SK-MEL-5 (cell line): ENCODE results near the gene TMLHE. TPM values are rescaled to one million over a fixed set of nuclear protein-coding genes. Genes with fewer than 3 reads are reported as not detected.
A peak's percentile ranks its signal among the peaks of the same experiment; 100 is the strongest.
"Not testable (repeated sequence)": the region's sequence is repeated elsewhere in the genome, so short reads cannot be mapped to it uniquely, and the experiment has no call there.

Experiments
- DNase-seq: peaks from one replicate; pipeline ENCODE4 v3.0.0-alpha.2; 2016; ENCODE audit warnings: low read depth, low spot score
- in situ Hi-C: cut with HindIII; loops from 2 replicates; pipeline ENCODE4 v1.10.0; 2016; ENCODE audit warnings: low sequenced_read_pairs, high pct_unique_total_duplicates, low pct_unique_long_range_greater_than_20kb
- polyA plus RNA-seq, 2 experiments: library from polyadenylated mRNA; depleted of rRNA; stranded (reverse); fragments of >200 nt; gene quantifications; 2 replicates each; pipeline ENCODE4 v1.2.3, GENCODE V29; 2015
- total RNA-seq: library from RNA; depleted of rRNA; stranded (reverse); fragments of >200 nt; shearing (Covaris generic); gene quantifications from 2 replicates; pipeline ENCODE4 v1.2.3, GENCODE V29; 2014; rRNA removed

The TMLHE gene, protein sequence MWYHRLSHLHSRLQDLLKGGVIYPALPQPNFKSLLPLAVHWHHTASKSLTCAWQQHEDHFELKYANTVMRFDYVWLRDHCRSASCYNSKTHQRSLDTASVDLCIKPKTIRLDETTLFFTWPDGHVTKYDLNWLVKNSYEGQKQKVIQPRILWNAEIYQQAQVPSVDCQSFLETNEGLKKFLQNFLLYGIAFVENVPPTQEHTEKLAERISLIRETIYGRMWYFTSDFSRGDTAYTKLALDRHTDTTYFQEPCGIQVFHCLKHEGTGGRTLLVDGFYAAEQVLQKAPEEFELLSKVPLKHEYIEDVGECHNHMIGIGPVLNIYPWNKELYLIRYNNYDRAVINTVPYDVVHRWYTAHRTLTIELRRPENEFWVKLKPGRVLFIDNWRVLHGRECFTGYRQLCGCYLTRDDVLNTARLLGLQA
- total RNA-seq, result 13.9 and 17.6 TPM in 2 replicates
- 10.8 and 12.8 TPM in 2 replicates for polyA plus RNA-seq (2015; cell fraction: cytosol; rRNA removed)
- 4.0 and 8.2 TPM in 2 replicates for polyA plus RNA-seq (2015; cell fraction: nucleus; rRNA removed)

DNA sequence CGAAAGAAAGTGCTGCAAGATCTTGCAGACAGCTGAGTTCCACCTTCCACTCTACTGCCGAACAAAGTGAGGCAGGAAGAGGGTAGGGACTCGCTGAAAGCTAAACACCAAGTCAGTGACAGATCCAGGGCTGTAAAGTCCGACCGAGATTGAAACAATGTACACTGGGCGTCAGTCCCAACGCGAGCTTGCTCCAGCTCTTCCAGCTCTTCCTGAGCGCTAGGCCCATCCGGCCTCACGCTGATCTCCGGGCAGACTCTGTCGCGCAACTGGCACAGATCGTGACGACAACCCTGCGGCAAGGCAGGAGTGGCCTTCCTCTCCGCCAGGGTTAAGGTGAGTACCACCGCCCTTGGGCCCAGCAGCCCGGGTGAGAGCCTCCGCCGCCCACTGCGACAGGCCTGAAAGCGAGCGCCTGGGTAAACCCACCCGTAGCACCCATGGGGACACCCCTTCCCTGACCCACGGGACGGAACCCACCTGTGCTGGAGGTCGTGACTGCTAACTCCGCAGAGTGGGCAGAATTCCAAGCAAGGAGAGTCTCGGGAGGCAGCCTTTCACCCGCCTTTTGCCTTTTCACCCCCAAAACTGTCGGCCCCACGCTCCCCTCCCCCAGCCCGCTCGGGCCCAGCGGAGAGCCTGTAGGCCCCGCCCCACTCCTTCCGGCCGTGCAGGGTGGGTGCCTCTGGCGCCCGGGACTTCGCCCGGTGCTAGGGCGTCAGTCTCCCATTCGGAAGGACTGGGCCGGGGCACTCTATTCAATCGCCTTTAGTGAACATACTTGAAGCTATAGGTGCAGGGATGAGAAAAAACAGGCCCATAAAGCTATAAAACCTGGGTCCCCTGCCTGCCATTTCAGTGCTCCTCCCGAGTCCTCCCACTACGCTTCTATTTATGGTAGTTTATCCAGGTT lies at the start of gene TMLHE, which contains the start of gene SPRY3:
TMLHE (minus strand) TSS at position 641 of the 913 bp plus-strand sequence. CDS start 67,676 bp downstream, outside the sequence.
SPRY3 (plus strand) TSS at position 275 of the 913 bp plus-strand sequence.
- DNase-seq, result peak; percentile 55
- in situ Hi-C loops, result no loop called here

GRCh38 chrX:155662282-155662681 lies 49.5 kb upstream of the TMLHE start:
- DNase-seq, result peak; percentile 46
- in situ Hi-C loops, result no loop called here

GRCh38 chrX:155645180-155645579 lies 32.4 kb upstream of the TMLHE start:
- no peak for DNase-seq
- in situ Hi-C loops, result no loop called here

DNA sequence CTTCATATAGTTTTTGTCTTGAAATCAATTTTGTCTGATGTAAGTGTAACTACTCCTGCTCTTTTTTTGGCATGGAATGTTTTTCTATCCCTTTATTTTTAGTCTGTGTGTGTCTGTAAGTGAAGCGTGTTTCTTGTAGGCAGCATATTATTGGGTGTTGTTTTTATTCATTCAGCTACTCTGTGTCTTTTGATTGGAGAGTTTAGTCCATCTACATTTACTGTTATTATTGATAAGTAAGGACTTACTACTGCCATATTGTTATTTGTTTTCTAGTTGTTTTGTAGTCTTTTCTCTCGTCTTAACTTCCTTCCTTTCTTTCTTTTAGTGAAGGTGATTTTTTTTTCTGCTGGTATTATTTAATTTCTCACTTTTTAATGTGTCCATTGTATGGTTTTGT lies 30.5 kb upstream of the TMLHE start:
- in situ Hi-C loops, result no loop called here
- no peak for DNase-seq

DNA sequence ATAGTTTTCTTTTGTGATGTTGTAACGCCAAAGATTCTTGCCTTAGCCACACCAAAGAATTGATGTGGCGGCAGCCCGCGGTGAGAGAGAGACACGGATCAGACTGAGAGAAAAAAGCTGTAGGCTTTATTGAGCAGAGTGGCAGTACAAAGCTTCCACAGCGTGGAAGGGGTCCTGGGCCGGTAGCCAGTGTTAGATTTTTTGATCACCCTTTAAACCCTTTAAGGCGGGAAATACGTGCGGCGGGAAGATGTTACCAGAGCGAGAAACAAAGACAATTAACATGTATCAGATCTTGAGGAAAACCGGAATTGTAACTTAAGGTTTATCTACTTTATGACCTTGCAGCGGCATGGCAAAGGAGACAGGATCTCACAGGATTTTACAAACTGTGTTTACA lies 28.6 kb upstream of the TMLHE start:
- in situ Hi-C loops, result not testable (repeated sequence)

GRCh38 chrX:155637714-155638113 lies 25.0 kb upstream of the TMLHE start:
- no peak for DNase-seq
- in situ Hi-C loops, result no loop called here

More for the DNA sequence above, 28.6 kb upstream of the TMLHE start:
- DNase-seq, result not testable (repeated sequence)

- DNase-seq, in situ Hi-C loops: not testable (repeated sequence)
These were observed 22.3 kb upstream of the TMLHE start for GRCh38 chrX:155635019-155635418.

GRCh38 chrX:155632431-155633100 lies 19.8 kb upstream of the TMLHE start:
- in situ Hi-C loops, result no loop called here
- DNase-seq, result peak; percentile 2

- in situ Hi-C loops, DNase-seq: not testable (repeated sequence)
These were observed 7.4 kb upstream of the TMLHE start for GRCh38 chrX:155620110-155620509.

DNA sequence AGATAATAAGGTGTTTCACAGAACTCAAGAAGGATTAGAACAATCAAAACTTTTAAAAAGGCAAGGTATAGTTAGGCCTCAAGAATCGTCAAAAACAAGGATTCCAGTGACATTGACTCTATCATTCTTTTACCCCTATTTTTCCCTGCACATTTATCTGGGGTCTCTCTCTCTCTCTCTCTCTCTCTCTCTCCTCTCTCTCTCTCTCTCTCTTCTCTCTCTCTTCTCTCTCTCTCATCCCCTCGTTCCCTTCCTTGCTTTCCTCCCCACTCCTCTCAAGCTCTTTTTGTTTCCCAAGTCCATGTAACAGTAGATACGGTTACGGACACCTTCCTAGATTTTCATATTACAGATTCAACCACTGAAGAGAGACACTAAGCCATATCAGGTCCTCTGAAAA lies 3.2 kb upstream of the TMLHE start:
- no peak for DNase-seq
- in situ Hi-C loops, result no loop called here

DNA sequence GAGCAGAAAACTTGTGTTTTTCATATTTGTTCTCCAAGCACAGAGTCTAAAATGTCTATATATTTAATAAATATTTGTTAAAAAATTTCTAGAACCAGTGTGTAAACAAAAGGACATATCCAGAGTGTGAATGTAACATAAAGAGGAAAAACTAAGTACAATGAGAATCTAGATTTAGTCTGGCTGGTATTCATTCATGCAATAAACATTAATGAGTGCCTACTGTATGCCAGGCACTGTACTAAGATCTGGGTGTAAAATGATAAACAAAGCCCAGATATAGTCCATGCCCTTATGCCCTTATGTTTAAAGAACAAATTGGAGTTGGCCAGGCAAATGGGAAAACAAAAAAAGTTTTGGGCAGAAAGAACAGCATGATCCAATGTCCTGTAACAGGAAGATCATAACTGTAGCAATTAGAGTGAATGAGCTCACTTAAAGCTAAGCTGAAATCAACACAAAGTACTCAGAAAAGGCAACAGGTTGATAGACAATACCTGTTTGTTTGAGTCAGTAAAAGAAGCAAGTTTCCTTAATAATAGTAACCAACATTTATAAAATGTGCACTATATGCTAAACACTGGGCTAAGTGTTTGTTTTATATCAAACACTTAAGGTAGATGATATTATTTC lies 1.3 kb upstream of the TMLHE start:
- in situ Hi-C loops, result no loop called here
- no peak for DNase-seq

DNA sequence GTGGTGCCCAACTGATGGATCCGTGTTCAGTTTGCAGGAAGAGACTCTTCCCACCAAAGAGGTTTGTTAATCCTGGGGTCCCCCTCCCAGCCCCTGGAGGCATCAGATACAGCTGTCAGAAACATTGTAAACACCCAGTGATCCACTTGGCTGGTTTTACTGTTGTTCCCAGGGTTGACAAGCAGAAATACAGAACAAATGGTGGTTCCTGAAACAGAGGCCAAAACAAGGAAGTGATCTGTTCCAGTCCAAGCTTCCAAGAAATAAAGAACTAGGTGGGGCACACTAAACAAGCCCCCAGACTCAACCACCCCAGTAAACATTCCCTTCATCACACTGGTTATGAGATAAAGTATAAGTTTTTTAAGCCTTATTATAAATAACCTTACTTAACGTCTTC lies 1.4 kb downstream of the TMLHE start:
- in situ Hi-C loops, result no loop called here
- no peak for DNase-seq

- in situ Hi-C loops, result no loop called here
- no peak for DNase-seq
These were observed 19.8 kb downstream of the TMLHE start for GRCh38 chrX:155592981-155593380.

GRCh38 chrX:155592331-155592730 lies 20.4 kb downstream of the TMLHE start:
- DNase-seq, result no peak
- in situ Hi-C loops, result no loop called here

DNA sequence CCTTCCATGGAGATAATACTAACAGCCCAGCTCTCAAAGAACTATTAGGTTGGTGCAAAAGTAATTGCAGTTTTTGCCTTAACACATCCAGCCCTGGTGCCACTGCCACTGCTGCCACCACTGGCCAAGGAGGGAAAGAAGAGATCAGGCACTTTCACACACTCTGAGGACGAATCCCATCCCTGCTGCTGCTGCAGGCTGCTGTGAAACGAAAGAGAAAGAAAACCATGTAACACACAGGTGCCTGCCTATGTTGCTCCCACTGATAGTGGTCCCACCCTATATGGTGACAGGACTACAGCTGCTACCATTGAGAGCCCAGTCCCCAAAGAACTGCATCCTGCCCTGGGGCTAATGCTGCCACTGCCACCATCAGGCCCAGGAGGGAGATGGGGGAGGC lies 35.1 kb downstream of the TMLHE start:
- DNase-seq, result no peak
- in situ Hi-C loops, result no loop called here

GRCh38 chrX:155563099-155563498 lies 49.7 kb downstream of the TMLHE start:
- no peak for DNase-seq
- in situ Hi-C loops, result no loop called here

DNA sequence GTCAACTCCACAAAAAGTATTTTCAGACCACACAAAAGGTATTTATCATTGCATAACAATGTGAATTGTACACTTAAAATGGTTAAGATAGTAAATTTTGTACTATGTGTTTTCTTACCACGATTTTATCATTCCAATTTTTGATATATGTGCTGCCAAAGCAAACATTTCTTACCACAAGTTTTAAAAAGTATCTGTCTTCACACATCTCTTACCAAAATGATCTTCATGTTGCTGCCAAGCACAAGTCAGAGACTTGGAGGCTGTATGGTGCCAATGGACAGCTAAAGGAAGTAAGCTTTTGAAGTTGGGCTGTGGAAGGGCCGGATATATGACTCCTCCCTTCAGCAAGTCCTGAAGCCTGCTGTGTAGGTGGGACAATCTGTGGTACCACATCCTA lies 67.9 kb downstream of the TMLHE start:
- DNase-seq, result no peak
- in situ Hi-C loops, result no loop called here
